GM12878 (cell line): Measurements from ENCODE around the gene OTUD5. TPM values are rescaled to one million over a fixed set of nuclear protein-coding genes. Genes with fewer than 3 reads are reported as not detected.

Experiments used
- ATAC-seq: fragments of 200-7000 bp; cut with Tn5 transposase; 3 replicates; pipeline ENCODE4 v1.9.1; 2020; ENCODE audit warnings: mild to moderate bottlenecking, moderate library complexity
- BruUV-seq: library from RNA; stranded (reverse); fragments of 400-500 nt; replicated peaks from 2 replicates; lab custom pipeline; 2021; lab: Mats Ljungman, UMichigan
- CTCF ChIA-PET: fragments of 300-600 bp; sonication (Branson Sonifier 250); formaldehyde crosslinking; extraction: SDS; loops from one replicate; lab custom pipeline; 2021; ENCODE audit warnings: inconsistent platforms; lab: Yijun Ruan, JAX
- POLR2A ChIA-PET: fragments of 350-600 bp; formaldehyde crosslinking; extraction: SDS; loops from one replicate; lab custom pipeline; 2021; ENCODE audit warnings: inconsistent platforms; lab: Charles Lee
- RAD21 ChIA-PET: fragments of 300-600 bp; sonication (Branson Sonifier 250); formaldehyde crosslinking; loops from one replicate; lab custom pipeline; 2023; ENCODE audit warnings: antibody characterized with exemption; ENCODE audit not compliant: unreplicated experiment; lab: Charles Lee
- SMC1A ChIA-PET: fragments of 300-600 bp; sonication (Branson Sonifier 250); formaldehyde crosslinking; loops from one replicate; lab custom pipeline; 2023; ENCODE audit not compliant: unreplicated experiment, uncharacterized antibody; lab: Charles Lee
- DNase-seq: peaks from one replicate; pipeline ENCODE4 v3.0.0-alpha.2; 2011; ENCODE audit warnings: low read depth, low spot score
- FAIRE-seq: peaks from 3 replicates; lab custom pipeline; 2011; peaks lifted over from hg19 to GRCh38; lab: Jason Lieb, UNC
- H2AFZ ChIP-seq: 2 replicates; pipeline ENCODE4 v1.6.0; 2011; ENCODE audit warnings: low read depth, low read length, control low read depth; ENCODE audit not compliant: control insufficient read depth
- H3K27ac ChIP-seq: 2 replicates; pipeline ENCODE4 v1.5.1; 2011; ENCODE audit warnings: control low read depth; ENCODE audit not compliant: control insufficient read depth, insufficient read depth
- H3K27me3 ChIP-seq, 2 experiments: replicated peaks in 1 of 2; 2 replicates each; pipeline versions ENCODE4 v1.6.0 to v1.6.1; 2011; ENCODE audit warnings: low read length in 1 of 2; ENCODE audit not compliant: control insufficient read depth in 2 of 2, insufficient read depth in 2 of 2
- H3K36me3 ChIP-seq, 2 experiments: 2 replicates each; pipeline ENCODE4 v1.5.1; 2011; ENCODE audit warnings: low read length in 1 of 2; ENCODE audit not compliant: control insufficient read depth in 2 of 2, insufficient read depth in 2 of 2
- H3K4me1 ChIP-seq: 2 replicates; pipeline ENCODE4 v1.6.1; 2011; ENCODE audit warnings: mild to moderate bottlenecking, low read length, moderate library complexity, mixed read lengths; ENCODE audit not compliant: control insufficient read depth, insufficient read depth
- H3K4me2 ChIP-seq: 2 replicates; pipeline ENCODE4 v1.6.0; 2011; ENCODE audit warnings: control low read depth; ENCODE audit not compliant: control insufficient read depth, insufficient read depth
- H3K4me3 ChIP-seq: fragments of 200-600 bp; sonication (generic); 2 replicates; pipeline ENCODE4 v1.5.1; 2016
- H3K79me2 ChIP-seq: 2 replicates; pipeline ENCODE4 v1.6.0; 2011; ENCODE audit warnings: low read length; ENCODE audit not compliant: control insufficient read depth, insufficient read depth
- H3K9ac ChIP-seq: 2 replicates; pipeline ENCODE4 v1.8.0; 2011; ENCODE audit warnings: low read length, control low read depth, mixed read lengths; ENCODE audit not compliant: control insufficient read depth, insufficient read depth
- H3K9me3 ChIP-seq: replicated peaks from 3 replicates; pipeline ENCODE4 v1.5.1; 2011; ENCODE audit warnings: mild to moderate bottlenecking, low read length; ENCODE audit not compliant: control insufficient read depth, insufficient read depth
- H4K20me1 ChIP-seq: 2 replicates; pipeline ENCODE4 v1.6.0; 2011; ENCODE audit not compliant: control insufficient read depth, insufficient read depth
- BCL11A ChIP-seq: IDR thresholded peaks from 2 replicates; pipeline ENCODE4 v1.6.1; 2011; ENCODE audit warnings: low read depth, low read length
- DPF2 ChIP-seq: fragments of 450-650 bp; IDR thresholded peaks from 2 replicates; pipeline ENCODE4 v1.6.1; 2017; ENCODE audit warnings: mild to moderate bottlenecking
- GATAD2B ChIP-seq: fragments of 450-650 bp; conservative IDR thresholded peaks from 2 replicates; pipeline ENCODE4 v1.6.1; 2017; ENCODE audit warnings: low read depth, mild to moderate bottlenecking, moderate library complexity
- HDGF ChIP-seq: fragments of 450-650 bp; IDR thresholded peaks from 2 replicates; pipeline ENCODE4 v1.6.1; 2016; ENCODE audit warnings: antibody characterized with exemption
- IKZF1 ChIP-seq: fragments of 450-650 bp; conservative IDR thresholded peaks from 2 replicates; pipeline ENCODE4 v1.6.1; 2017; ENCODE audit warnings: antibody characterized with exemption, mild to moderate bottlenecking
- STAT1 ChIP-seq: fragments of 450-650 bp; conservative IDR thresholded peaks from 2 replicates; pipeline ENCODE4 v1.6.1; 2014; ENCODE audit warnings: antibody characterized with exemption, mild to moderate bottlenecking
- STAT3 ChIP-seq: IDR thresholded peaks from 2 replicates; pipeline ENCODE4 v1.6.1; 2011; ENCODE audit warnings: low read depth, low read length, improper control_type of control experiment
- WGBS: methylation state at CpG from one replicate; pipeline ENCODE4 v1.1.6; 2016; ENCODE audit warnings: low lambda C conversion rate; ENCODE audit not compliant: insufficient replicate concordance, insufficient coverage; ENCODE audit errors: missing lambda C conversion rate; 5-methylcytosine and 5-hydroxymethylcytosine counted together
- in situ Hi-C: fragments of 300-500 bp; cut with MboI; formaldehyde crosslinking; loops from 9 replicates; pipeline ENCODE4 v1.14.3; 2018; ENCODE audit warnings: mixed read lengths
- intact Hi-C: fragments of 100-400 bp; cut with micrococcal nuclease; formaldehyde crosslinking; loops from one replicate; pipeline ENCODE4 v1.14.2; 2022; ENCODE audit not compliant: unreplicated experiment
- polyA plus RNA-seq, 11 experiments: library from polyadenylated mRNA; depleted of rRNA in 4 of 11; unstranded in 6 of 11; stranded (reverse) in 5 of 11; fragments of >200 nt; fragmentation: Nextera tagmentation in 4 of 11; fragmentation: Illumina TruSeq in 1 of 11; extraction: Ambion mirVana in 4 of 11; extraction: Trizol in 1 of 11; gene quantifications; 1 replicate in 1 of 11; 2 replicates in 10 of 11; pipeline versions ENCODE4 v1.2.1 to v1.2.3, GENCODE V29; 2011 to 2016; ENCODE audit warnings: inconsistent platforms in 2 of 11, missing spikeins in 2 of 11, low read depth in 1 of 11
- total RNA-seq, 4 experiments: library from RNA; depleted of rRNA in 3 of 4; stranded (reverse); fragments of >200 nt in 3 of 4; fragmentation: Illumina TruSeq in 1 of 4; extraction: Trizol in 1 of 4; gene quantifications; 2 replicates each; pipeline versions ENCODE4 v1.2.1 to v1.2.3, GENCODE V29; 2013 to 2021
- TF ChIP-seq, protein P1 (sequence below): fragments of 150-350 bp; IDR thresholded peaks from 2 replicates; pipeline ENCODE4 v1.6.1; 2016; ENCODE audit warnings: low read depth, low read length
- TF ChIP-seq, protein P2 (sequence below): fragments of 450-650 bp; IDR thresholded peaks from 2 replicates; pipeline ENCODE4 v1.6.1; 2017; ENCODE audit warnings: mild to moderate bottlenecking
- TF ChIP-seq, protein P3 (sequence below): fragments of 450-650 bp; IDR thresholded peaks from 2 replicates; pipeline ENCODE4 v1.6.1; 2017; ENCODE audit warnings: low read depth, mild to moderate bottlenecking, moderate library complexity
- TF ChIP-seq, protein P4 (sequence below): fragments of 450-650 bp; formaldehyde crosslinking; IDR thresholded peaks from 2 replicates; pipeline ENCODE4 v1.4.0; 2020; ENCODE audit warnings: mild to moderate bottlenecking, moderate library complexity

The OTUD5 gene
- total and polyA plus RNA-seq, 10 of the 15 experiments (the other 5 are each of a cell fraction or from before 2014, with no cell fraction given): 2.0 to 50.3 (median 22.7) TPM

DNA sequence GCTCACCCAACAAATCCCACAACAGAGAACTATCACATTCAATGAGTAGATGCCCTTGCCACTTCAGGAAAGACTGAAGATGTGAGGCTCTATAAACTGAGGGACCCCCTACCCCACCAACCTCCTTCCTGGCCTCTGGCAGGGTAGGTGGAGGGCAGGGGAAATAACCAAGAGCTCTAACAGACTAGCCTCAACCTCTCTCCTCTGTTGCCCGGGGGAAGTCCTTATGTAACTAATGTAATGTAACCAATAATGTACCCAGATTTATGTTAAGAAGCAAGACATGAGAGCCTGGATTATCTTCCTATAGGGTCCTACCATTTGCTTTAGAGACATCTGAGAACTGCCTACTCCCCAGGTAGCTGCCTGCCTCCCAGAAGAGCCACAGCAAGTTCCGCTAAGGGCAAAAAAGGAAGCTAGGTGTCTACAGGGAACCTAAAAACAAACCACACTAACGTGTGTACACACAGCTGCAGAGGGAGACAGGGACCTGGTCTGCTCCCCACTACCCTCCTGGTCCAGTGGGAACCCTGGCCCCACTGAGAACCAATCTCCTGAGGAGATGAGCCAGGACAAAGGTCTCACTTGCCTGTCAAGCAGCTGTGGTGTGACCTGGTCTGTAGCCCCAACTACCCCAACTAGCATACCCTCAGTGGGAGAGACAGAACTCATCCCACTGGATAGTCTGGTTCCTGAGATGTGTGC lies 17.7 kb downstream of the OTUD5 start:
- 29% methylated on average over 3 of the region's 3 CpGs for WGBS
- Histone ChIP-seq H3K4me3 (no peak overlapping the region), H3K9me3 (no peaks in the 10 kb centered on the region; the same call in 2 of the 3 replicates), H3K36me3 (peaks cover 0 to 17% of the 10 kb centered on the region in 2 experiments; a peak in 3 of 4 replicates), H3K27me3 (no peaks in the 10 kb centered on the region), H3K9ac (peak overlapping the region; percentile 63), H4K20me1 (no peaks in the 10 kb centered on the region), H3K27ac (peak overlapping the region; percentile 95), H3K79me2 (peaks cover 45% of the 10 kb centered on the region), H3K4me1 (peaks cover 65% of the 10 kb centered on the region), H3K4me2 (peak overlapping the region; percentile 88), H2AFZ (no peak overlapping the region)
- DNase-seq (peak; percentile 59), ATAC-seq (peak; percentile 24), FAIRE-seq (no peak)
- ChIA-PET SMC1A (interaction anchor here (1.1 to 2.5 kb wide), 6 partner anchors 11 to 203 kb away, joined by 3 to 8 read pairs (median 4); no protein-coding TSS in a partner anchor), CTCF (interaction anchor here (0.8 to 2.5 kb wide), 6 partner anchors 9 to 233 kb away, joined by 3 to 9 read pairs (median 3); no protein-coding TSS in a partner anchor), POLR2A (interaction anchor here (0.5 to 3.4 kb wide), 12 partner anchors 12 to 368 kb away, joined by 3 to 21 read pairs (median 5); partner anchors contain the start of genes HDAC6, OTUD5, PIM2 and PQBP1), RAD21 (interaction anchor here (0.8 to 3.2 kb wide), 6 partner anchors 10 to 292 kb away, joined by 3 to 17 read pairs (median 4); partner anchors contain the start of genes PQBP1, TFE3 and TIMM17B)
- BruUV-seq: no TSS peak
- in situ Hi-C loops: loop anchor here (25.0 kb wide), 1 partner anchor 1727 kb away; the partner anchor contains the start of gene CDK16
- intact Hi-C loops: loop anchor here (1.0 to 10.0 kb wide), 4 partner anchors 15 to 857 kb away; partner anchors contain the start of gene HDAC6
- TF ChIP-seq BCL11A: 0 out of 2 replicates have a peak, but pooled peaks have one; percentile 32
- TF ChIP-seq DPF2: 0 out of 2 replicates have a peak, but pooled peaks have one; percentile 30
- TF ChIP-seq GATAD2B: peak; percentile 72; the same call in 1 of the 2 replicates
- TF ChIP-seq STAT1: no peak
- TF ChIP-seq HDGF: no peak
- TF ChIP-seq, protein P1, sequence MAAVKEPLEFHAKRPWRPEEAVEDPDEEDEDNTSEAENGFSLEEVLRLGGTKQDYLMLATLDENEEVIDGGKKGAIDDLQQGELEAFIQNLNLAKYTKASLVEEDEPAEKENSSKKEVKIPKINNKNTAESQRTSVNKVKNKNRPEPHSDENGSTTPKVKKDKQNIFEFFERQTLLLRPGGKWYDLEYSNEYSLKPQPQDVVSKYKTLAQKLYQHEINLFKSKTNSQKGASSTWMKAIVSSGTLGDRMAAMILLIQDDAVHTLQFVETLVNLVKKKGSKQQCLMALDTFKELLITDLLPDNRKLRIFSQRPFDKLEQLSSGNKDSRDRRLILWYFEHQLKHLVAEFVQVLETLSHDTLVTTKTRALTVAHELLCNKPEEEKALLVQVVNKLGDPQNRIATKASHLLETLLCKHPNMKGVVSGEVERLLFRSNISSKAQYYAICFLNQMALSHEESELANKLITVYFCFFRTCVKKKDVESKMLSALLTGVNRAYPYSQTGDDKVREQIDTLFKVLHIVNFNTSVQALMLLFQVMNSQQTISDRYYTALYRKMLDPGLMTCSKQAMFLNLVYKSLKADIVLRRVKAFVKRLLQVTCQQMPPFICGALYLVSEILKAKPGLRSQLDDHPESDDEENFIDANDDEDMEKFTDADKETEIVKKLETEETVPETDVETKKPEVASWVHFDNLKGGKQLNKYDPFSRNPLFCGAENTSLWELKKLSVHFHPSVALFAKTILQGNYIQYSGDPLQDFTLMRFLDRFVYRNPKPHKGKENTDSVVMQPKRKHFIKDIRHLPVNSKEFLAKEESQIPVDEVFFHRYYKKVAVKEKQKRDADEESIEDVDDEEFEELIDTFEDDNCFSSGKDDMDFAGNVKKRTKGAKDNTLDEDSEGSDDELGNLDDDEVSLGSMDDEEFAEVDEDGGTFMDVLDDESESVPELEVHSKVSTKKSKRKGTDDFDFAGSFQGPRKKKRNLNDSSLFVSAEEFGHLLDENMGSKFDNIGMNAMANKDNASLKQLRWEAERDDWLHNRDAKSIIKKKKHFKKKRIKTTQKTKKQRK: no peak
- TF ChIP-seq IKZF1: peak; percentile 61
- TF ChIP-seq, protein P2, sequence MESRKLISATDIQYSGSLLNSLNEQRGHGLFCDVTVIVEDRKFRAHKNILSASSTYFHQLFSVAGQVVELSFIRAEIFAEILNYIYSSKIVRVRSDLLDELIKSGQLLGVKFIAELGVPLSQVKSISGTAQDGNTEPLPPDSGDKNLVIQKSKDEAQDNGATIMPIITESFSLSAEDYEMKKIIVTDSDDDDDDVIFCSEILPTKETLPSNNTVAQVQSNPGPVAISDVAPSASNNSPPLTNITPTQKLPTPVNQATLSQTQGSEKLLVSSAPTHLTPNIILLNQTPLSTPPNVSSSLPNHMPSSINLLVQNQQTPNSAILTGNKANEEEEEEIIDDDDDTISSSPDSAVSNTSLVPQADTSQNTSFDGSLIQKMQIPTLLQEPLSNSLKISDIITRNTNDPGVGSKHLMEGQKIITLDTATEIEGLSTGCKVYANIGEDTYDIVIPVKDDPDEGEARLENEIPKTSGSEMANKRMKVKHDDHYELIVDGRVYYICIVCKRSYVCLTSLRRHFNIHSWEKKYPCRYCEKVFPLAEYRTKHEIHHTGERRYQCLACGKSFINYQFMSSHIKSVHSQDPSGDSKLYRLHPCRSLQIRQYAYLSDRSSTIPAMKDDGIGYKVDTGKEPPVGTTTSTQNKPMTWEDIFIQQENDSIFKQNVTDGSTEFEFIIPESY: no peak
- TF ChIP-seq, protein P3, sequence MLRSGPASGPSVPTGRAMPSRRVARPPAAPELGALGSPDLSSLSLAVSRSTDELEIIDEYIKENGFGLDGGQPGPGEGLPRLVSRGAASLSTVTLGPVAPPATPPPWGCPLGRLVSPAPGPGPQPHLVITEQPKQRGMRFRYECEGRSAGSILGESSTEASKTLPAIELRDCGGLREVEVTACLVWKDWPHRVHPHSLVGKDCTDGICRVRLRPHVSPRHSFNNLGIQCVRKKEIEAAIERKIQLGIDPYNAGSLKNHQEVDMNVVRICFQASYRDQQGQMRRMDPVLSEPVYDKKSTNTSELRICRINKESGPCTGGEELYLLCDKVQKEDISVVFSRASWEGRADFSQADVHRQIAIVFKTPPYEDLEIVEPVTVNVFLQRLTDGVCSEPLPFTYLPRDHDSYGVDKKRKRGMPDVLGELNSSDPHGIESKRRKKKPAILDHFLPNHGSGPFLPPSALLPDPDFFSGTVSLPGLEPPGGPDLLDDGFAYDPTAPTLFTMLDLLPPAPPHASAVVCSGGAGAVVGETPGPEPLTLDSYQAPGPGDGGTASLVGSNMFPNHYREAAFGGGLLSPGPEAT: 0 out of 2 replicates have a peak, but pooled peaks have one; percentile 17
- TF ChIP-seq, protein P4, sequence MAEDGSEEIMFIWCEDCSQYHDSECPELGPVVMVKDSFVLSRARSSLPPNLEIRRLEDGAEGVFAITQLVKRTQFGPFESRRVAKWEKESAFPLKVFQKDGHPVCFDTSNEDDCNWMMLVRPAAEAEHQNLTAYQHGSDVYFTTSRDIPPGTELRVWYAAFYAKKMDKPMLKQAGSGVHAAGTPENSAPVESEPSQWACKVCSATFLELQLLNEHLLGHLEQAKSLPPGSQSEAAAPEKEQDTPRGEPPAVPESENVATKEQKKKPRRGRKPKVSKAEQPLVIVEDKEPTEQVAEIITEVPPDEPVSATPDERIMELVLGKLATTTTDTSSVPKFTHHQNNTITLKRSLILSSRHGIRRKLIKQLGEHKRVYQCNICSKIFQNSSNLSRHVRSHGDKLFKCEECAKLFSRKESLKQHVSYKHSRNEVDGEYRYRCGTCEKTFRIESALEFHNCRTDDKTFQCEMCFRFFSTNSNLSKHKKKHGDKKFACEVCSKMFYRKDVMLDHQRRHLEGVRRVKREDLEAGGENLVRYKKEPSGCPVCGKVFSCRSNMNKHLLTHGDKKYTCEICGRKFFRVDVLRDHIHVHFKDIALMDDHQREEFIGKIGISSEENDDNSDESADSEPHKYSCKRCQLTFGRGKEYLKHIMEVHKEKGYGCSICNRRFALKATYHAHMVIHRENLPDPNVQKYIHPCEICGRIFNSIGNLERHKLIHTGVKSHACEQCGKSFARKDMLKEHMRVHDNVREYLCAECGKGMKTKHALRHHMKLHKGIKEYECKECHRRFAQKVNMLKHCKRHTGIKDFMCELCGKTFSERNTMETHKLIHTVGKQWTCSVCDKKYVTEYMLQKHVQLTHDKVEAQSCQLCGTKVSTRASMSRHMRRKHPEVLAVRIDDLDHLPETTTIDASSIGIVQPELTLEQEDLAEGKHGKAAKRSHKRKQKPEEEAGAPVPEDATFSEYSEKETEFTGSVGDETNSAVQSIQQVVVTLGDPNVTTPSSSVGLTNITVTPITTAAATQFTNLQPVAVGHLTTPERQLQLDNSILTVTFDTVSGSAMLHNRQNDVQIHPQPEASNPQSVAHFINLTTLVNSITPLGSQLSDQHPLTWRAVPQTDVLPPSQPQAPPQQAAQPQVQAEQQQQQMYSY: no peak
- TF ChIP-seq STAT3: no peak
